GM20431 (cell line): ENCODE data around the gene OR2G6.
"Not testable (repeated sequence)": the region's sequence is repeated elsewhere in the genome, so short reads cannot be mapped to it uniquely, and the experiment has no call there.

ENCODE experiments used
- in situ Hi-C: fragments of 300-500 bp; cut with MseI, MboI; formaldehyde crosslinking; loops from one replicate; pipeline ENCODE4 v1.15.0; 2020; ENCODE audit warnings: low sequenced_read_pairs; ENCODE audit not compliant: unreplicated experiment

OR2G6 gene

DNA sequence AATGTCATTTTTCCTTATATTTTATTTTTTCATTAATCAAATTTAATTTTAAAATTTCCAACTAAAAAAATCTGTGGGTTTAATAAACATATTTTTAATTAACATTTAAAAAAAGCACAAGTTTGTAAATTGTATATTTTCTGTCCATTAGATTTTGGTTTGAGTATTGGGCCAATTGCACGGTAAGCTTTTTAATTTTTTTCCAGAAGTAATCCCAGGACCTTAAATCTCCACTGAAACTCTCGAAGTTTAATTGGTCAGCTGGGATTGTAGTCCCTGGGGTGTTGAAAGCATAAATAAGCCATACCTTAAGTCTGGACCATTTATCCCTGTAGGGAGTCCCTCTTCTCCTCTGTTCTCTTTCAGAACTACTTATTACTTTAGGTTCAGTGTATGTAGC, at the start of gene OR2G6:
Gene OR2G6 (plus strand): TSS at position 301 of the 400 bp plus-strand sequence. CDS start 13,574 bp downstream, outside the sequence.
- in situ Hi-C loops = not testable (repeated sequence)

DNA sequence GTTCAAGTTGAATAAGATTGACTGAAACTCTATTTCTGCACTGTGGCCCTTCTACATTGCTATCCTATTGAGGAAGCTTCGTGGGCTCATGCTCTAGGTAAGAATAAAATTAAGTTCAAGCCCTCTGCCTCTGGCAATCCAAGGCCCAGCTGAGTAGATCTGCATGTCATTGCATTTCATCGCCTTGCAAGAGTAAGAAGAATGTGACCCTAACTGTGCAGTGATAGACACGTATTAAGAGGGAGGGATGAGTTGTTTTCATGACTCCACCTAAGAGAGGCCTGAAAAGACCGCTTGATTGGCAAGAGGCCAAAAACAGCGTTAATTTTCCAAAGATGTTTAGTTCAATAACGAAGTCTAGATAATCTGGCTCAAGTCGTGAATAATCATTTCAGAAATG, 48.8 kb upstream of the OR2G6 start:
- in situ Hi-C loops = not testable (repeated sequence)

DNA sequence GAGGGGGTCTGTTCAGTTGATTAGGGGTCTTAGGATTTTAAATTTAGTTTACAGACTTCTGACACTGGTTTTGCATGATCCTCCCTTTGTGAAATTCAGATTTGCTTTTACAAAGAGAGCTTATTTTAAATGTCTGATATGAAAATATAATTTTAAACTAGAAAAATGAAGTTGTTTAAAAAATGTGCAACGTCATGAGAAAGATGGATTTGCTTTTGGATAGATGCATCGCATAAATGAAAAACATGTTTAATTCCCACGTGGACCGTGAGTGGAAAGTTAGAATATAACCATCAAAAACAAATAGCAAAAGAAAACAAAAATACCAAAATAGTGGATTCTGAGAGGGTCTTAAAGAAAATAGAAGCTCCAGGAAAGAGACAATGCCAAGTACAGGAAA, 36.7 kb upstream of the OR2G6 start:
- in situ Hi-C loops = no loop called here

- in situ Hi-C loops = not testable (repeated sequence)
Measured at GRCh38 chr1:248472111-248472510, 35.8 kb upstream of the OR2G6 start.

GRCh38 chr1:248473051-248473450, 34.8 kb upstream of the OR2G6 start, which contains the start of gene OR2T3:
OR2T3 (plus strand) TSS chr1:248473351; CDS start chr1:248473351, 0 bp downstream.
- in situ Hi-C loops = not testable (repeated sequence)

DNA sequence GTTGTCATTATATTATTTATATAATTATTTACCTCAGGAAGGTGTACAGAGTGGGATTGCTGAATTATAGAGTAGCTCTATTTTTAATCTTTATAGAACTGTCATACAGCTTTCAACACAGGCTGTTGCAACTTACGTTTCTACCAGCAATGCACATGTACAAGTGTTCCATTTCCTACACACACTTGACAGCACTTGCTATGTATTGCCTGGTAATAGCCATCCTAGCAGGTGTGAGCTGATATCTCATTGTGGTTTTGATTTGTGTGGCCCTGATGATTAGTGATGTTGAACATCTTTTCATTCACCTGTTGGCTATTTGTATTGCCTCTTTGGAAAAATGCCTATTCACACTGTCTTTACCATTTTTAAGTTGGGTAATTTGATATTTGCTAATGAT, 32.2 kb upstream of the OR2G6 start:
- in situ Hi-C loops = not testable (repeated sequence)

GRCh38 chr1:248481686-248482579, 25.9 kb upstream of the OR2G6 start:
- in situ Hi-C loops = not testable (repeated sequence)

- in situ Hi-C loops = not testable (repeated sequence)
Measured at GRCh38 chr1:248488289-248488688, 19.6 kb upstream of the OR2G6 start, which contains the start of gene OR2T5. OR2T5 (plus strand) TSS chr1:248488589; CDS start chr1:248488589, 0 bp downstream.

- in situ Hi-C loops = not testable (repeated sequence)
Measured at GRCh38 chr1:248496661-248497060, 11.2 kb upstream of the OR2G6 start.

DNA sequence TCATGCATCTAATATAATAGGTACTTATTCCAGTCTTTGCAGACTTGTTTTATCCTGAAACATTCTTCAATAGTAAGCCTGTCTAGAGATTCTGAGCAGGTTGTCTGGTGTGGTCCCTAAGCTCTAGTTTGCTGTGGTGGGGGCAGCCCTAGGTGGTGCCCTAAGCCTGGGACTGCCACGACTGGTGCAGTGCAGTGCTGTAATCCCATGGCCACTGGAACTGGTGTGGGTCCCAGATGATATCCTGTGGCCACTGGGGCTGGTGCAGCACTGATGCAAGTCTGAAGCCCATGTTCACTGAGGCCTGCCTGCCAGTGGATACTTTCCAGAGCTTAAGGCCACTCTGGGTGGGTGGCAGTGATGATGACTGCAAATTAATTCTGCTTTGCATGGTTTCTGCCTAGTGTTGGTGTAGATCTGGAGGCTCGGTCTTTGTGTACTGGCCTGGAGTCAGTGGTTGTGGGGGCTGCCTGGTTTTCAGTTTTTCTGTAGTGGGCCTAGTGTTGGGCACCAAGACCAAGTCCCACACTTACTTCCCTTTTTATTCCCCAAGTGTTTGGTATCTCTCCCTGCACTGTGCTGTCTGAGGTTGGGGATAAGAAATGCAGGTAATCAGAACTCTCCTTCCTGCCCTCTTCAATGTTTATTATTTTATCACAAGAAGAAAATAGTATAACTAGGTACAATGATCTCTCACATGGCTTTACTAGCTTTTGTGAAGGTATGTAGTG, 7.4 kb upstream of the OR2G6 start:
- in situ Hi-C loops = not testable (repeated sequence)

DNA sequence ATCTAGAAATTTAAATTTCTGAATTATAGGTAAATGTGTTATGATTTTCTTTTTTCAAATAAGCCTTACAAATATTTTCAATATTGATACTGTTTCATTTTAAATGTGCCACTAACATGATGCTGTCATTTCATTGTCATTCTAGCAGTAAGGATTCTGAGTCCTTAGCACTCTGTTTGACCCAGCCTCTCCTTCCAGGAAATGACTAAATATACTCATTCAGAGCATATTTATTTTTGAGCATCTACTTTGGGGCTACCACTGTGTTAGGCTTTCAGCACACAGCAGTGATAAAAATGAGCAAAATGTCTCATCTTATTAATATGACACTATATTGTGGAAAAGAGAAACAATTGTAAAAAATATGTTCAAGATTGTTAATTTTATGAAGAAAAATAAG, 2.3 kb downstream of the OR2G6 start:
- in situ Hi-C loops = not testable (repeated sequence)

DNA sequence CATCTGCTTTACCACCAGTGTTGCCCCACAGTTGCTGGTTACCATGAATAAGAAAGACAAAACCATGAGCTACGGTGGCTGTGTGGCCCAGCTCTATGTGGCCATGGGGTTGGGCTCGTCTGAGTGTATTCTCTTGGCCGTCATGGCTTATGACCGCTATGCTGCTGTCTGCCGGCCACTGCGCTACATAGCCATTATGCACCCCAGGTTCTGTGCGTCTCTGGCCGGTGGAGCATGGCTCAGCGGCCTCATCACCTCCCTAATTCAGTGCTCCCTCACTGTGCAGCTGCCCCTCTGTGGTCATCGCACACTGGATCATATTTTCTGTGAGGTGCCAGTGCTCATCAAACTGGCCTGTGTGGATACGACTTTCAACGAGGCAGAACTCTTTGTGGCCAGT, 14.0 kb downstream of the OR2G6 start:
- in situ Hi-C loops = no loop called here

DNA sequence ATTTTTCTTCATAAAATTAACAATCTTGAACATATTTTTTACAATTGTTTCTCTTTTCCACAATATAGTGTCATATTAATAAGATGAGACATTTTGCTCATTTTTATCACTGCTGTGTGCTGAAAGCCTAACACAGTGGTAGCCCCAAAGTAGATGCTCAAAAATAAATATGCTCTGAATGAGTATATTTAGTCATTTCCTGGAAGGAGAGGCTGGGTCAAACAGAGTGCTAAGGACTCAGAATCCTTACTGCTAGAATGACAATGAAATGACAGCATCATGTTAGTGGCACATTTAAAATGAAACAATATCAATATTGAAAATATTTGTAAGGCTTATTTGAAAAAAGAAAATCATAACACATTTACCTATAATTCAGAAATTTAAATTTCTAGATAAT, 29.6 kb downstream of the OR2G6 start:
- in situ Hi-C loops = not testable (repeated sequence)

- in situ Hi-C loops = not testable (repeated sequence)
Measured at GRCh38 chr1:248547383-248547782, 39.5 kb downstream of the OR2G6 start.

DNA sequence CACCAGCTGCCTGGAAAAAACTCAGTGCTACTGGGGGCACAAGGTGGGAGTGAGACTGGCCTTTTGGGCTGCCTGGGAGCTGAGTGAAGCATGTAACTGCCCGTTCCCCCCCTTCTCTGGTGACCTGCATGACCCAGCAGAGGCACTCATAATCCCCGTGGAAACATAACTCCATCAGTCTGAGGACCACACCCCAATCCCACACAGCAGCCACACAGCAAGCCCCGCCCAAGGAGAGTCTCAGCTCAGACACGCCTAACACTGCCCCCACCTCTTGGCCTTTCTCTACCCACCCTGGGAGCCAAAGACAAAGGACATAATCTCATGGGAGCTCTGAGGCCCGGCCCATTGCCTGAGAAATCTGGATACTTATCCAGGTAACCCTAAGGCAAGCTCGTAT, 43.2 kb downstream of the OR2G6 start:
- in situ Hi-C loops = not testable (repeated sequence)

DNA sequence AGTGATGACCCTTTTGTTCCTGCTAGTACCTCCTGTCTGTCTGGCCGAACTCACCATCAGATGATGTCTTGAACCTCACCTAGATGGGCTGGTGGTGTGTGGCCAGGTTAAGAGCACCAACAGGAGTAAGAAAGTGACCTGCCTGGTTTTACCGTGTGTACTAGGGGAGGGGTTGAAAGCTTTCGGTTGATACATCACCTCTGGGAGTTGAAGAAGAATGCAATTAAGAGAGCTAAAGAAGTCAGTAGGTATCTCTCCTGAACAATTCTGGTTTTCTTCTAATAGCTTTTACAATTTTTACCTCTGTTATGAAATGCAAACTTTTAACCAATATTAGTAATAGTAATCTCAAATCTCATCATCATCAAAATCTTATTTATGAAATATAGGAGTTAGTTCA, 54.8 kb downstream of the OR2G6 start, which contains the start of gene OR2T29:
Gene OR2T29 (minus strand): TSS at position 101 of the 400 bp plus-strand sequence. CDS start 3,281 bp downstream, outside the sequence.
- in situ Hi-C loops = not testable (repeated sequence)

DNA sequence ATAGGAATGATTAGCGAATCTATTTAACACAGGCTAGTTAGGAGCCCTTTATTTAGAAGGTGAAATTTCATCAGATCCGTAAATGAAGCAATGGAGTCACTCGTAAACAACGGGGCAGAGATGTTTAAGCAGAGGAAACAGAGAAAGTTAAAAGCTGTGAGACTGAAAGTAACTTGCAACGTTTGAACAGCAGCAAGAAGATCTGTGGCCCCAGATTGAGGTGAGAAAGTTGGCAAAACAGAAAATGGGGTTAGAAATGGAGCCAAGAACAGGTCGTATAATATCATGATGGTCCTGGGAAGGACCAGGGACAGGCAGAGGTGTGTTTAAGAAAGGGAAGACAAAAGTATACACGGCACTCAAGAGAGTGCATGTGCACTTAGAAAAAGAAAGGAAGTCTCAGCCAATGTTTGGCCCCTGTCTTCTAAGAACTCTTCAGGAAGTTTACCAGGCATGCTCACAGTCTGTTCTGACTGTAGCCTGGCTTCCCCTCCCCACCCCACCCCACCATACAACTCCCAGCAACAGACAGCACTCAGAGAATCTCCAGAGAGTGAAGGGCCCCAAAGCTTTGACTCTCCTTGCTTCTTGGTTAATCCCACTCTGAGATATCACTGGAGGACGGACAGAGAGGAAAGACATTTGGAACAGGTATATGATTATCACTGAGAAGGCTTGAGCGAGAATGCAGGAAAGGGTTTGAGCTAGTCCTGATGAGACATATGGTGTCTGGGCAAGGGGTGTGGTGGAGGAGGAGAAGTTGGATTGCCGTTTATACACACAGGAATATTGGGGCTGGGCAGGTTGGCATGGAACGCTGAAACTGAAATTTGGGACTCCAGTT, 57.9 kb downstream of the OR2G6 start:
- in situ Hi-C loops = not testable (repeated sequence)

- in situ Hi-C loops = not testable (repeated sequence)
Measured at GRCh38 chr1:248569049-248569448, 61.2 kb downstream of the OR2G6 start.

GRCh38 chr1:248570811-248571210, 62.9 kb downstream of the OR2G6 start:
- in situ Hi-C loops = not testable (repeated sequence)

DNA sequence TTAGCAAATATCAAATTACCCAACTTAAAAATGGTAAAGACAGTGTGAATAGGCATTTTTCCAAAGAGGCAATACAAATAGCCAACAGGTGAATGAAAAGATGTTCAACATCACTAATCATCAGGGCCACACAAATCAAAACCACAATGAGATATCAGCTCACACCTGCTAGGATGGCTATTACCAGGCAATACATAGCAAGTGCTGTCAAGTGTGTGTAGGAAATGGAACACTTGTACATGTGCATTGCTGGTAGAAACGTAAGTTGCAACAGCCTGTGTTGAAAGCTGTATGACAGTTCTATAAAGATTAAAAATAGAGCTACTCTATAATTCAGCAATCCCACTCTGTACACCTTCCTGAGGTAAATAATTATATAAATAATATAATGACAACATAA, 64.2 kb downstream of the OR2G6 start:
- in situ Hi-C loops = not testable (repeated sequence)
